HG03565 (cell line): ENCODE measurements around the gene TGIF2LY.
"Not testable (repeated sequence)": the region's sequence is repeated elsewhere in the genome, so short reads cannot be mapped to it uniquely, and the experiment has no call there.

Experiments
- ATAC-seq: cut with Tn5 transposase; IDR thresholded peaks from one replicate; pipeline ENCODE4 v1.9.1; 2021; ENCODE audit warnings: mild to moderate bottlenecking, moderate library complexity; ENCODE audit not compliant: unreplicated experiment

Gene TGIF2LY

DNA sequence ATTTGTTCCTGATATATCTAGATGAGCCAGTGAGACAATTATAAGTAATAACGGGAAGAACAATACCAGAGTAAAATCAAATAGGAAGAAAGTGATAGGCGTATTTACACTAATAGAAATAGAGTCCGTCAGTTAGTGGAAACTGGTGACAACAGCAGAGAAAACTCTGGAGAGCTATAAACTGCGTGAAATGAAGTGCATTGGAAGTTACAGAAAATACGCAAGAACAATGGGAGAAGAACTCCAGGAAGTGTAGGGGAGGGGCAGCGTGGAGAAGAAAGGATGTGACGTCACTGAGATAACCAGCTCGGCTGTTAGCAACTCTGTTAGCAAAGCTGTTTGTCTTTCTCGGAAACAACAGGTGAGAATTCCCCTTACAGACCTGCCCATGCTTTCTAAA is at the start of gene TGIF2LY:
Gene TGIF2LY, plus strand, starts transcription at position 301 of the 400 bp plus-strand sequence. CDS start 178 bp downstream, outside the sequence.
- ATAC-seq: not testable (repeated sequence)
